Kidney (tissue), 14 donors: ENCODE data around the gene BACE2. TPM values are rescaled to one million over a fixed set of nuclear protein-coding genes. Genes with fewer than 3 reads are reported as not detected.

Source experiments
- DNase-seq, 5 donors: peaks; one replicate each; pipeline ENCODE4 v3.0.0-alpha.2; 2013 to 2020
- FAIRE-seq: peaks from 2 replicates; lab custom pipeline; 2012; peaks lifted over from hg19 to GRCh38; lab: Jason Lieb, UNC
- H3K27ac ChIP-seq, 2 donors: one replicate each; pipeline ENCODE4 v1.7.0; 2013; ENCODE audit warnings: low read depth in 2 of 2, low read length in 2 of 2, inconsistent platforms in 1 of 2
- H3K27me3 ChIP-seq: one replicate; pipeline ENCODE4 v1.7.1; 2013; ENCODE audit warnings: low read length, inconsistent platforms; ENCODE audit not compliant: control insufficient read depth, insufficient read depth
- H3K36me3 ChIP-seq, 3 donors: one replicate each; pipeline versions ENCODE4 v1.7.0 to v1.7.1; 2013; ENCODE audit warnings: low read length in 3 of 3, control low read depth in 1 of 3, inconsistent platforms in 1 of 3; ENCODE audit not compliant: insufficient read depth in 3 of 3, control insufficient read depth in 2 of 3
- H3K4me1 ChIP-seq, 3 donors: one replicate each; pipeline versions ENCODE4 v1.7.0 to v1.7.1; 2013; ENCODE audit warnings: low read length in 3 of 3, inconsistent platforms in 1 of 3, low read depth in 1 of 3; ENCODE audit not compliant: control insufficient read depth in 2 of 3, insufficient read depth in 2 of 3
- H3K4me3 ChIP-seq, 3 donors: one replicate each; pipeline versions ENCODE4 v1.7.0 to v1.8.1; 2013; ENCODE audit warnings: low read length in 3 of 3, control low read depth in 1 of 3, inconsistent platforms in 1 of 3
- H3K9ac ChIP-seq, 3 donors: one replicate each; pipeline versions ENCODE4 v1.7.0 to v1.7.1; 2013; ENCODE audit warnings: low read length in 3 of 3, control low read depth in 1 of 3, inconsistent platforms in 1 of 3
- H3K9me3 ChIP-seq, 3 donors: one replicate each; pipeline versions ENCODE4 v1.7.0 to v1.7.1; 2013; ENCODE audit warnings: low read length in 3 of 3, control low read depth in 1 of 3, inconsistent platforms in 1 of 3; ENCODE audit not compliant: control insufficient read depth in 2 of 3, insufficient read depth in 1 of 3
- CTCF ChIP-seq: IDR thresholded peaks from 3 replicates; pipeline ENCODE4 v1.5.1; 2012; ENCODE audit warnings: mild to moderate bottlenecking, moderate library complexity, borderline replicate concordance; ENCODE audit not compliant: insufficient read depth; ENCODE audit errors: extremely low read depth
- intact Hi-C: fragments of 100-400 bp; cut with DNase I; formaldehyde crosslinking; loops from one replicate; pipeline ENCODE4 v1.11.1; 2022
- polyA plus RNA-seq: library from polyadenylated mRNA; stranded (reverse); fragments of 350-450 nt; fragmentation: Illumina TruSeq; extraction: RNeasy Lipid Tissue Mini Kit (QIAGEN cat#74804); gene quantifications from one replicate; pipeline ENCODE4 v1.2.3, GENCODE V29; 2014; ENCODE audit warnings: low read depth, low replicate concordance; ENCODE audit not compliant: insufficient read depth
- total RNA-seq: library from RNA; stranded (reverse); fragmentation: NEBNext Ultra II Directional; extraction: Animal tissue kit (Norgen Biotek cat#: 25700); gene quantifications from one replicate; pipeline ENCODE4 v1.2.1, GENCODE V29; 2021
- donor health status: control.
- donor health status: control.
- donor health status: control.
- donor health status: control.
- donor health status: control.
- donor health status: DM: yes; HTN: yes; CAD: no.
- donor health status: Normal renal cell carcinoma (clear cell type).

Gene BACE2
- total and polyA plus RNA-seq, 2 donors from 2014 or later: 55.5 to 65.7 TPM

GRCh38 chr21:41227357-41228005, 59.5 kb downstream of the BACE2 start:
- FAIRE-seq: no peak
- Histone ChIP-seq H3K4me3 (no peak overlapping the region), H3K27ac (no peak overlapping the region), H3K4me1 (no peaks in the 10 kb centered on the region), H3K27me3 (no peaks in the 10 kb centered on the region), H3K9me3 (no peaks in the 10 kb centered on the region), H3K9ac (no peak overlapping the region), H3K36me3 (peaks cover 0 to 9% (median 3%) of the 10 kb centered on the region in 3 donors)
- no peak for TF ChIP-seq CTCF
- DNase-seq: no peak
- intact Hi-C loops: no loop called here

GRCh38 chr21:41228006-41228370, 60.0 kb downstream of the BACE2 start:
- intact Hi-C loops: no loop called here
- no peak for TF ChIP-seq CTCF
- Histone ChIP-seq H3K4me1 (no peaks in the 10 kb centered on the region), H3K4me3 (no peak overlapping the region), H3K36me3 (peaks cover 0 to 9% (median 3%) of the 10 kb centered on the region in 3 donors), H3K9ac (no peak overlapping the region), H3K27ac (no peak overlapping the region), H3K9me3 (no peaks in the 10 kb centered on the region), H3K27me3 (no peaks in the 10 kb centered on the region)
- FAIRE-seq (no peak), DNase-seq (no peak)

- TF ChIP-seq CTCF: no peak
- H3K4me1 ChIP-seq: no peaks in the 10 kb centered on the region
- H3K9me3 ChIP-seq: no peaks in the 10 kb centered on the region
- no peak for FAIRE-seq
- no peak overlapping the region for H3K9ac ChIP-seq
- peaks cover 0 to 9% (median 3%) of the 10 kb centered on the region in 3 donors for H3K36me3 ChIP-seq
- no peaks in the 10 kb centered on the region for H3K27me3 ChIP-seq
- H3K4me3 ChIP-seq: no peak overlapping the region
- intact Hi-C loops: no loop called here
- DNase-seq: no peak
- no peak overlapping the region for H3K27ac ChIP-seq
Observed at GRCh38 chr21:41228492-41228891, 60.5 kb downstream of the BACE2 start.

DNA sequence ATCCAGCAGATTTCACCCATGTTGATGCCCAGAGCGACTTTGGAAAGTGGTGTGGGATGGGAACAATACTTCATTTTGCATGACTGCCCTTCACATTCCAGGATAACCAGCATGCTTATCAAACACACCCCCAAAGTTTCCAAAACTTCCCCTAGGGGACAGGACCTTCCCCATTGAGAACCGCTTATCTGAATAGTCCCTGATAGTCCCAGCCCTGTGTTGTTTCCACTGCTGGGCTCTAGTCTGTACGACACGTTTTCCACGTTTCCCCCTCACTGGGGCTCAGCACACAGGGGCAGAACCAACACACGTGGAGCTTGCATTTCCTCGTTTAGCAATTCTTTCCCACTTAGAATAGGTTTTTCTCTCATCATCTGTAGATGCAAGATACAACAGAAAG, 61.0 kb downstream of the BACE2 start:
- intact Hi-C loops: no loop called here
- peaks cover 0 to 9% (median 3%) of the 10 kb centered on the region in 3 donors for H3K36me3 ChIP-seq
- H3K27me3 ChIP-seq: no peaks in the 10 kb centered on the region
- no peaks in the 10 kb centered on the region for H3K9me3 ChIP-seq
- DNase-seq: no peak
- no peaks in the 10 kb centered on the region for H3K4me1 ChIP-seq
- no peak for TF ChIP-seq CTCF
- no peak overlapping the region for H3K4me3 ChIP-seq
- no peak overlapping the region for H3K27ac ChIP-seq
- FAIRE-seq: no peak
- no peak overlapping the region for H3K9ac ChIP-seq
